ENCODE data around the gene GALNTL6. TPM values are rescaled to one million over a fixed set of nuclear protein-coding genes. Genes with fewer than 3 reads are reported as not detected.

Gene GALNTL6
- total and polyA plus RNA-seq, 9 of the 15 experiments (the other 6 are each of a cell fraction or from before 2014, with no cell fraction given), result 0.18 to 0.50 (median 0.29) TPM

DNA sequence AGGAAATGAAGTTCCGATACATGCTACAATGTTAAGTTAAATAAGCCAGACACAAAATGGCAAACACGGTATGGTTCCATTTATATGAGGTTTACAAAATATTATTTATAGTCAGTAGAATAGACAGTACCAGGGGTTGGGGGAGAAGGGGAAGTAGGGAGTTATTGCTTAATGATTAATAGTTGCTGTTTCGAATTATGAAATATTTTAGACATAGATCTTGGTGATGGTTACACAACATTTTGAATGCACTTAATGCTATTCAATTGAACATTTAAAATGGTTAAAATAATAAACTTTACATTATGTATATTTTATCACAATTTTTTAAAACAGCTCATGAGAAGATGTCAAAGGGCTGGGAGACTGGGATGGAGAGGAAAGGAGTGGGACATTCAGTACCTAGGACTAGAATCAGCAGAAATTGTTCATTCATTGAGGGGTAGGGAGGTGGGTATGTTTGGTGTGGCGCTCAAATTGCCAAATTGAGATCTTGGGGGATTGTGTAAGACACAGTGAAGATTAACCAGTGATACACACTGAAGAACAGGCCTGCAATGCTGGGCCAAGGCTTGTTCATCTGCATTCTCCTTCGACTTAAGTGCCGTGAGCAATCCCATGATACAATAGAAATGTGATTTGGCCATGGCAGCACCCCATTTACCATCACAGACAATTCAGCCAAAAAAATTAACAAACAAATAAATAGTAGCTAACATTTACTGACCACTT, 1189.8 kb downstream of the GALNTL6 start:
- Histone ChIP-seq H3K4me1 (replicated peaks in 1 of 2; ENCODE audit: control insufficient read depth in 2 of 2, insufficient read depth in 2 of 2, low read length in 2 of 2) (peaks cover 0 to 17% of the 10 kb centered on the region in 2 experiments; a peak in 3 of 5 replicates), H4K20me1 (replicated peaks; ENCODE audit: control insufficient read depth, insufficient read depth, low read length) (no peaks in the 10 kb centered on the region), H3K9me1 (ENCODE audit: control insufficient read depth, insufficient read depth, low read length) (no peaks in the 10 kb centered on the region), H3K4me2 (ENCODE audit: insufficient read depth, low read length) (no peak overlapping the region), H3K27ac (ENCODE audit: extremely low read depth, low read depth, low read length) (no peak overlapping the region), H3K27me3 (ENCODE audit: control insufficient read depth in 2 of 2, insufficient read depth in 2 of 2, low read length in 2 of 2) (no peaks in the 10 kb centered on the region), H3K79me2 (ENCODE audit: control insufficient read depth, insufficient read depth, low read length) (no peaks in the 10 kb centered on the region), H3K36me3 (ENCODE audit: control insufficient read depth, insufficient read depth, low read length) (no peaks in the 10 kb centered on the region), H3K9me3 (replicated peaks; ENCODE audit: control insufficient read depth, insufficient read depth, low read depth, low read length) (no peaks in the 10 kb centered on the region), H3K4me3 (no peak overlapping the region), H2AFZ (ENCODE audit: low read depth, low read length) (no peak overlapping the region), H3K9ac (ENCODE audit: insufficient read depth in 1 of 2, low read depth in 2 of 2, low read length in 2 of 2) (no peak overlapping the region)
- WGBS (ENCODE audit: insufficient coverage, low coverage, missing lambda C conversion rate), result 80% methylated on average over 6 of the region's 6 CpGs
- intact Hi-C loops (cut with micrococcal nuclease), result no loop called here
- ChIA-PET POLR2A (interaction anchor here (1.5 kb wide), 1 partner anchor 11 kb away, joined by 4 read pairs; no protein-coding TSS in a partner anchor), CTCF (ENCODE audit: low intra/inter-chr PET ratio) (no interaction called here)
- ATAC-seq (no peak), DNase-seq (ENCODE audit: extremely low read depth in 1 of 4, low spot score in 3 of 4) (no peak), FAIRE-seq (no peak)
- TF ChIP-seq, protein P1, sequence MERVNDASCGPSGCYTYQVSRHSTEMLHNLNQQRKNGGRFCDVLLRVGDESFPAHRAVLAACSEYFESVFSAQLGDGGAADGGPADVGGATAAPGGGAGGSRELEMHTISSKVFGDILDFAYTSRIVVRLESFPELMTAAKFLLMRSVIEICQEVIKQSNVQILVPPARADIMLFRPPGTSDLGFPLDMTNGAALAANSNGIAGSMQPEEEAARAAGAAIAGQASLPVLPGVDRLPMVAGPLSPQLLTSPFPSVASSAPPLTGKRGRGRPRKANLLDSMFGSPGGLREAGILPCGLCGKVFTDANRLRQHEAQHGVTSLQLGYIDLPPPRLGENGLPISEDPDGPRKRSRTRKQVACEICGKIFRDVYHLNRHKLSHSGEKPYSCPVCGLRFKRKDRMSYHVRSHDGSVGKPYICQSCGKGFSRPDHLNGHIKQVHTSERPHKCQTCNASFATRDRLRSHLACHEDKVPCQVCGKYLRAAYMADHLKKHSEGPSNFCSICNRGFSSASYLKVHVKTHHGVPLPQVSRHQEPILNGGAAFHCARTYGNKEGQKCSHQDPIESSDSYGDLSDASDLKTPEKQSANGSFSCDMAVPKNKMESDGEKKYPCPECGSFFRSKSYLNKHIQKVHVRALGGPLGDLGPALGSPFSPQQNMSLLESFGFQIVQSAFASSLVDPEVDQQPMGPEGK (CRISPR knock-in tag; IDR thresholded peaks at IDR 0.05; ENCODE audit: borderline replicate concordance), result no peak
- TF ChIP-seq TBP (optimal IDR thresholded peaks at IDR 0.05; ENCODE audit: low read depth, low read length) (no peak), ZSCAN29 (IDR thresholded peaks at IDR 0.05) (no peak), CEBPG (CRISPR knock-in tag; IDR thresholded peaks at IDR 0.05) (no peak), CEBPG (tag; conservative IDR thresholded peaks at IDR 0.05 in 1 of 2, IDR thresholded peaks at IDR 0.05 in 1 of 2) (peak in 1 of 2 experiments; percentile 32; a peak in 1 of 4 replicates), PHB (CRISPR knock-in tag; IDR thresholded peaks at IDR 0.05) (no peak), SPI1 (IDR thresholded peaks at IDR 0.05; ENCODE audit: borderline replicate concordance, low read depth, low read length) (no peak), CEBPB (tag; IDR thresholded peaks at IDR 0.05) (peak; percentile 50)
- TF ChIP-seq, protein P2, sequence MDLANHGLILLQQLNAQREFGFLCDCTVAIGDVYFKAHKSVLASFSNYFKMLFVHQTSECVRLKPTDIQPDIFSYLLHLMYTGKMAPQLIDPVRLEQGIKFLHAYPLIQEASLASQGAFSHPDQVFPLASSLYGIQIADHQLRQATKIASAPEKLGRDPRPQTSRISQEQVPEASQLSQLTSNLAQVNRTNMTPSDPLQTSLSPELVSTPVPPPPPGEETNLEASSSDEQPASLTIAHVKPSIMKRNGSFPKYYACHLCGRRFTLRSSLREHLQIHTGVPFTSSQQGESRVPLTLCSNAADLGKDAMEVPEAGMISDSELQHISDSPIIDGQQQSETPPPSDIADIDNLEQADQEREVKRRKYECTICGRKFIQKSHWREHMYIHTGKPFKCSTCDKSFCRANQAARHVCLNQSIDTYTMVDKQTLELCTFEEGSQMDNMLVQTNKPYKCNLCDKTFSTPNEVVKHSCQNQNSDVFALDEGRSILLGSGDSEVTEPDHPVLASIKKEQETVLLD (IDR thresholded peaks at IDR 0.05), result no peak
- TF ChIP-seq, protein P3, sequence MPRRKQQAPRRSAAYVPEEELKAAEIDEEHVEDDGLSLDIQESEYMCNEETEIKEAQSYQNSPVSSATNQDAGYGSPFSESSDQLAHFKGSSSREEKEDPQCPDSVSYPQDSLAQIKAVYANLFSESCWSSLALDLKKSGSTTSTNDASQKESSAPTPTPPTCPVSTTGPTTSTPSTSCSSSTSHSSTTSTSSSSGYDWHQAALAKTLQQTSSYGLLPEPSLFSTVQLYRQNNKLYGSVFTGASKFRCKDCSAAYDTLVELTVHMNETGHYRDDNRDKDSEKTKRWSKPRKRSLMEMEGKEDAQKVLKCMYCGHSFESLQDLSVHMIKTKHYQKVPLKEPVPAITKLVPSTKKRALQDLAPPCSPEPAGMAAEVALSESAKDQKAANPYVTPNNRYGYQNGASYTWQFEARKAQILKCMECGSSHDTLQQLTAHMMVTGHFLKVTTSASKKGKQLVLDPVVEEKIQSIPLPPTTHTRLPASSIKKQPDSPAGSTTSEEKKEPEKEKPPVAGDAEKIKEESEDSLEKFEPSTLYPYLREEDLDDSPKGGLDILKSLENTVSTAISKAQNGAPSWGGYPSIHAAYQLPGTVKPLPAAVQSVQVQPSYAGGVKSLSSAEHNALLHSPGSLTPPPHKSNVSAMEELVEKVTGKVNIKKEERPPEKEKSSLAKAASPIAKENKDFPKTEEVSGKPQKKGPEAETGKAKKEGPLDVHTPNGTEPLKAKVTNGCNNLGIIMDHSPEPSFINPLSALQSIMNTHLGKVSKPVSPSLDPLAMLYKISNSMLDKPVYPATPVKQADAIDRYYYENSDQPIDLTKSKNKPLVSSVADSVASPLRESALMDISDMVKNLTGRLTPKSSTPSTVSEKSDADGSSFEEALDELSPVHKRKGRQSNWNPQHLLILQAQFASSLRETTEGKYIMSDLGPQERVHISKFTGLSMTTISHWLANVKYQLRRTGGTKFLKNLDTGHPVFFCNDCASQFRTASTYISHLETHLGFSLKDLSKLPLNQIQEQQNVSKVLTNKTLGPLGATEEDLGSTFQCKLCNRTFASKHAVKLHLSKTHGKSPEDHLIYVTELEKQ (CRISPR knock-in tag; IDR thresholded peaks at IDR 0.05), result no peak
- no TSS peak for BruUV-seq (replicated peaks)
- in situ Hi-C loops (cut with MboI), result no loop called here

Data from K562 (cell line).